Astrocyte (in vitro differentiated cells and primary cell): ENCODE measurements around the gene GSK3B.

Experiments used
- CTCF ChIP-seq: IDR thresholded peaks from 2 replicates; pipeline ENCODE4 v1.5.1; 2011; ENCODE audit warnings: low read depth, mild to moderate bottlenecking, inconsistent platforms, low read length, moderate library complexity; ENCODE audit not compliant: insufficient read depth
- EZH2 ChIP-seq: IDR thresholded peaks from 2 replicates; pipeline ENCODE4 v1.6.1; 2012; ENCODE audit warnings: mild to moderate bottlenecking, low read length, inconsistent platforms; ENCODE audit not compliant: insufficient read depth

- TF ChIP-seq CTCF (no peak), EZH2 (no peak)
Measured at GRCh38 chr3:120102232-120102631, 8.0 kb upstream of the GSK3B start.
